SJSA1 (cell line): ENCODE results near the gene FNIP2. TPM values are rescaled to one million over a fixed set of nuclear protein-coding genes. Genes with fewer than 3 reads are reported as not detected.

Experiments used
- DNase-seq, 2 experiments: peaks; one replicate each; pipeline ENCODE4 v3.0.0-alpha.2; 2015 to 2020; ENCODE audit warnings: low spot score in 2 of 2, low read depth in 1 of 2
- H3K27ac ChIP-seq: fragments of 250-450 bp; sonication (Bioruptor Pico); 2 replicates; pipeline ENCODE4 v1.5.1; 2020; ENCODE audit warnings: mild to moderate bottlenecking, moderate library complexity
- H3K27me3 ChIP-seq: fragments of 250-450 bp; sonication (Bioruptor Pico); replicated peaks from 2 replicates; pipeline ENCODE4 v1.5.1; 2020; ENCODE audit warnings: mild to moderate bottlenecking, moderate library complexity
- H3K36me3 ChIP-seq: fragments of 250-450 bp; sonication (Bioruptor Pico); 2 replicates; pipeline ENCODE4 v1.5.1; 2020; ENCODE audit warnings: mild to moderate bottlenecking
- H3K4me1 ChIP-seq: fragments of 250-450 bp; sonication (Bioruptor Pico); replicated peaks from 2 replicates; pipeline ENCODE4 v1.6.1; 2021; ENCODE audit warnings: mild to moderate bottlenecking
- H3K4me3 ChIP-seq: fragments of 250-450 bp; sonication (Bioruptor Pico); 2 replicates; pipeline ENCODE4 v1.5.1; 2020; ENCODE audit warnings: mild to moderate bottlenecking
- H3K9me3 ChIP-seq: fragments of 250-450 bp; sonication (Bioruptor Pico); replicated peaks from 2 replicates; pipeline ENCODE4 v1.5.1; 2020; ENCODE audit warnings: mild to moderate bottlenecking
- total RNA-seq: library from RNA; depleted of rRNA; stranded (reverse); fragments of >200 nt; shearing (Covaris generic); gene quantifications from 2 replicates; pipeline ENCODE4 v1.2.3, GENCODE V29; 2014

Gene FNIP2
- total RNA-seq, 1 experiment from 2014 or later: 29.6 TPM

DNA sequence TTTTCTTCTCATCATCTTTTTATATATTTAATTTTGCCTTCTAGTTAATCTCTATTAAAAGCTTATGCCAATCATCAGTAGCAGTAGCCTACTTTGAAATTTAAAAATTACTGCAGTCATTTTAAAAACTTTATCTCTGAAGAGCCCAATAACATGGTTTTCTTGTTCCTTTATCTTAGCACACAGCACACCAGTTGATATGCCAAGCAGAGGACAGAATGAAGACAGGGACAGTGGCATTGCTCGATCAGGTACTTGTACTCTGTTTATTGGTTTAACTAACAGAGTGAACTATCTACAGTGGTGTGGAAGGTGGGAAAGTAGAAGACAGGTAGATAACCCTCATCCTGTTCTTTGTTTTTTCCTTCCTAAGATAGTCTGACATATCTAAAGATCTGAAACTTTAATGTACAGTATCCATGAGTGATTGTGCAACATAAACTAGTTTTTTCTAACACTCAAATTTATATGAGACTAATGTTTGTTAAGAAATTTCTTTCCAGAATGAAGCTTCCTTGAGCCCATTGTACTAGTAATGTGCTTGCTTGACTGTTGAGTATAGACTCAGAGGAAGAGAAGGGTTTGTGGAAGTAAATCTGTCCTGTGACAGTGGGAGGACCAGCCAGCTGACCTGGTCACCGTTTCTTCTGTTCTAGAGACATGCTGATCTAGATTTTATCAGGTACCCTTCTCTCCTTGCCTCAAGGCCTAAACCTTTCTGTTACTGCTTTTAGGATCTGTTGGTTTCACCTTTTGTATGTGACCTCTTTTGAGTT is 66.6 kb downstream of the FNIP2 start:
- peaks cover 6% of the 10 kb centered on the region for H3K4me1 ChIP-seq
- no peak overlapping the region for H3K27ac ChIP-seq
- DNase-seq: no peak

DNA sequence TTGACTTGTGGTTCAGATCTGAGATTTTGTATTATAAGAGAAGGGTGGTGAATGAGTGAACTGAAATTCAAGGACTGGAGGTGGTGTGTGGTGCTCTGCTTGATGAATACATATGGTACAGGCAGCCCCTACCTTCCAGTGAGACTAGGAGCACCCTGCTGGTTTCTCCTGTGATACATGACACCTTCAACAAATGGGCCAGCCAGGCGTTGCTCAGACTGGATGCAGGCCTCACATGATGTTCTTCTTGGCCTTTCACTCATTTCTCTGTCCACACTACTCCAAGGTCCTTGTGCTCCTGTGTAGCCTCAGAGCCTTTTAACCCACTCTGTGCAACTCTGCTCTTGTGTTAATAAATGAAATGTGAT is 67.2 kb downstream of the FNIP2 start:
- Histone ChIP-seq H3K9me3 (no peaks in the 10 kb centered on the region), H3K36me3 (peaks cover 30% of the 10 kb centered on the region), H3K4me1 (peaks cover 6% of the 10 kb centered on the region), H3K27me3 (no peaks in the 10 kb centered on the region), H3K27ac (no peak overlapping the region), H3K4me3 (no peak overlapping the region)
- DNase-seq: no peak

More for the DNA sequence above, 66.6 kb downstream of the FNIP2 start:
- Histone ChIP-seq H3K4me3 (no peak overlapping the region), H3K9me3 (no peaks in the 10 kb centered on the region), H3K36me3 (peaks cover 35% of the 10 kb centered on the region), H3K27me3 (no peaks in the 10 kb centered on the region)

DNA sequence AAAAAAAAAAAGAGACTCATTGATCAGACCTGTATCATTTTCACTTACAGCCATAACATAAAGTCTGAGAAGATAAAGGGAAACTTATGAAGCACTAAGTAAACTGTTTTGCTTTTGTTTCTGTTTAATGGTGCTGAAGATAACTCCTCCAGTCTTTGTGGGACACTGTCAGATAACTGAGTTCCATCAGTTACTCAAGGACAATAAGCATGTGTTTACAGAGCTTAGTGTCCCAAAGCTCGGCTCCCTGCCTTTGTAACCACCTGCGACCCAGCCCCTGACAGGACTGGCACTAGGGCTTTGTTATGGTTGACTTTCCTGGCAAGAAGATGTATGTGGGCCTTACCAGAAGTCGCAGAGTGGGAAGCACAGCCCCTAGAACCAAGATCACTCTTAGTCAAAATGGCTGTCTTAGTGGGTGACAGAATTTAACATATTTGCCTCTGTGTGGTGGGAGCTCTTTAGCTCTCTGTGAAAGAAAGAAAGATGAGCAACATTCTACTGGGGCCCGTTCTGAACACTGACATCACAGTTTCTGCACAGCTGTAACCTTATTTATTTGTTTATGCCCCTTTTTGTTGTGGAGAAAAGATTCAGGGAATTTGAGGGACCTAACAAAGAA is 68.1 kb downstream of the FNIP2 start:
- Histone ChIP-seq H3K36me3 (peaks cover 24% of the 10 kb centered on the region), H3K4me1 (peaks cover 6% of the 10 kb centered on the region), H3K27ac (no peak overlapping the region), H3K9me3 (no peaks in the 10 kb centered on the region), H3K4me3 (no peak overlapping the region), H3K27me3 (no peaks in the 10 kb centered on the region)
- DNase-seq: no peak

DNA sequence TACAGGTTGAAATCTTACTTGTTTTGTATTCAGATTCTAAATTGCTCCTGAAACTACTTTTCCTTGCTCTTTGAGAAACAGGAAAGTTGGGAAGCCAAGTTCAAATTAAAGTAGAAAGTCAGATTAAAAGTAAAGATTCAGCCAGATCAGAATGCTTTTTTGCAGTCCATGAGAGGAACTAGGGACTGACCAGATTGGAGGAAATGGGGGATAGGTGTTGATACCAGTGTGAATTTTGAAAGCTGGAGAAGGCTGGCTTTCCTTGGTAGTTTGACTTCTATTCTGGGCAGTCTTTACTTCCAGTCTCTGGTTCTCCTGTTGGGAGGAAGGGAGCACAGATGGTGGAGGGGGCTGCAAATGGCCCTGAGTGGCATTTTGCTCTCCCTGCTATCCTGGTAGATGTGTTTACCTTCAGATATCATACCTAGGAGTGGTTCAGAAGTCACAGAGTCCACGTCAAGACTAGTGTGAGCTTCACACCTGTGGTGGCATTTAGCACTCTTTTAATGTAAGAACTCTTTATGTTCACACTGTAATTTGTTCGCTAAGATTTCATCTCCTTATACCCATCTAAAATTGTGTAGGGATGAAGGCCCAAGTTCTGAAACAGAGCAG is 68.8 kb downstream of the FNIP2 start:
- no peaks in the 10 kb centered on the region for H3K9me3 ChIP-seq
- peaks cover 6% of the 10 kb centered on the region for H3K4me1 ChIP-seq
- H3K4me3 ChIP-seq: no peak overlapping the region
- peaks cover 21% of the 10 kb centered on the region for H3K36me3 ChIP-seq
- no peaks in the 10 kb centered on the region for H3K27me3 ChIP-seq
- no peak for DNase-seq
- H3K27ac ChIP-seq: no peak overlapping the region

DNA sequence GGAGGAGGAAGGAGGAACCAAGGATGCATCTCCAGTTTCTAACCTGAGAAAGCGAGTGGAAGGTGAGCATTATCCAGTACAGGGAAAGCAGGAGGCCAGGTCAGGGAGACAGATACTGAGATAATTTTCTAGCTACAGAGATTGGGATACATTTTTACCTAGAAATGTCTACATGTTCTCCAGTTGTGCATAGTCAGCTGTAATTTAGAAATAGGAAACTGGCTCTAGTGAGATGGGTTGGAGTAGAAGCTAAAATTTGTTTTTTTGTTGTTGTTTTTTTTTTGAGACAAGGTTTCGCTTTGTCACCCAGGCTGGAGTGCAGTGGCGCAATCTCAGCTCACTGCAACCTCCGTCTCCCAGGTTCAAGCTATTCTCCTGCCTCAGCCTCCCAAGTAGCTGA is 71.3 kb downstream of the FNIP2 start:
- Histone ChIP-seq H3K4me3 (no peak overlapping the region), H3K36me3 (peaks cover 16% of the 10 kb centered on the region), H3K4me1 (no peaks in the 10 kb centered on the region), H3K9me3 (no peaks in the 10 kb centered on the region), H3K27ac (no peak overlapping the region), H3K27me3 (no peaks in the 10 kb centered on the region)
- no peak for DNase-seq

DNA sequence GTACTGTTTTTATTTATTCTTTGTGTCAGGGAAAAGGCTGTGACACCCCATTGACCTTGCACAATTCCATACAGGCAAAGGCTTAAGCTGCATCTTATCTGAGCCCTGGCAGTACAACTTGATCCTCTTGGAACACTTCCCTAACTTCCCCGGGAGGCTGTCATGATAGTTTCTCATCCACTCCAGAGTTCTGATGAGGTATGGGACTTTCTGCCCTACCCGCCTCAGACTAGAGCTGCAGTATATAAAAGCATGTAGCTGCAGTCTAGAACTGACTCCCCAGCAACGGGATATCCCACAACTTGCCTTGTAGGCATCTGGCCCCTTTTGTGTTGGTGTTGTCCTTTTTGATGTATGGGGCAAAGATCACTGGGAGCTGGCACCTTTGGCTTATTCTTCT is 72.7 kb downstream of the FNIP2 start:
- no peak overlapping the region for H3K27ac ChIP-seq
- no peak for DNase-seq
- no peaks in the 10 kb centered on the region for H3K4me1 ChIP-seq
- H3K9me3 ChIP-seq: no peaks in the 10 kb centered on the region
- H3K36me3 ChIP-seq: peaks cover 4% of the 10 kb centered on the region; the same call in 1 of the 2 replicates
- H3K4me3 ChIP-seq: no peak overlapping the region
- H3K27me3 ChIP-seq: no peaks in the 10 kb centered on the region

DNA sequence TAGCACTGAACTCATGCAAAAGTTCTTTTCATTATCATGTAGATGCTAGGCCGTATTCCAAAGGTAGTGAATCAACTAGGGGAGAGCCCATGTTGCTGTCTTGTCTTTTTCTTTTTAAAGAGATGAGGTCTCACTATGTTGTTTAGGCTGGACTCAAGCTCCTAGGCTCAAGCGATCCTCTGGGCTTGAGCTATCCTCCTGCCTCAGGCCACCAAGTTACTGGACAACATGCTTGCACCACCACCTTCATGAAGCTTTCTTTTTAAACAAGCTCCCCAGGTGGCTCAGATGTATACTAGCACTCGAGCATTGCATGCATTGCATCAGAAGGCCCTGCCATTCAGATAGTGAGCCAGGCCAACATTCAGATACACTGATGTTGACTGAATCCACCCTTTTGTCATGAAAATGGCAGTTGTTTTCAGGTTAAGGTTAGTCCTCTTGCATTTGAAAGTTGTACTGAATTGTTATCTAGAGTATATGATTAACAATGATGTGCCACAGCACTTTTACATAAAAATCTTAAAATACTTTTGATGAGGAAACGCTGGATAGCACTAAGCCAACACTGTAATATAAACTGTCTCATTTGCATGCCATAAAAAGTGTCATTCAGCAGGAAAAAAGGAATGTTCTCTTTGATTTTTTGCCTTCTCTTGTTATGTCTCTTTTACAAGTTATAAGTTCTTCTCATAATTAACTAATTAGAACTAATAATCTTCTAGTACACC is 76.7 kb downstream of the FNIP2 start:
- no peaks in the 10 kb centered on the region for H3K4me1 ChIP-seq
- no peak for DNase-seq
- no peak overlapping the region for H3K4me3 ChIP-seq
- no peak overlapping the region for H3K27ac ChIP-seq
- H3K9me3 ChIP-seq: no peaks in the 10 kb centered on the region
- H3K27me3 ChIP-seq: no peaks in the 10 kb centered on the region
- H3K36me3 ChIP-seq: peaks cover 4% of the 10 kb centered on the region; the same call in 1 of the 2 replicates

DNA sequence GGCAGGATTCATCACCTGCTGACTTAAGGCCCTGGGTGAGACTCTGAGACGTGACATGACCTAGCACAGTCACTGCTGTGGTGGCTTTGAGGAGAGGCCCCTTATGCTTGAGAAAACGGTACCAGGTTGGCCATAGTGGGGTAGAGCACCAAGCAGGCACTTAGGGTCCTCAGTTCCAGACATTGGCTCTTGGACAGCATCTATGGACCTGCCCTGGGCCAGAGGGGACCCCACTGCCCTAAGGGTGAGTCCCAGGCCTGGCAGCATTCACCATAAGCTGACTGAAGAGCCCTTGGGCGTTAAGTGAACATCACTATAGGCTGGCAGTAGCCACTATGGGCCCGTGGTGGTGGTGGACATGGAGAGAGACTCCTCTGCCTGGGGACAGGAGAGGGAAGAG is 78.7 kb downstream of the FNIP2 start:
- Histone ChIP-seq H3K36me3 (peaks cover 9% of the 10 kb centered on the region), H3K4me1 (no peaks in the 10 kb centered on the region), H3K27me3 (no peaks in the 10 kb centered on the region), H3K27ac (no peak overlapping the region), H3K4me3 (no peak overlapping the region), H3K9me3 (no peaks in the 10 kb centered on the region)
- no peak for DNase-seq

DNA sequence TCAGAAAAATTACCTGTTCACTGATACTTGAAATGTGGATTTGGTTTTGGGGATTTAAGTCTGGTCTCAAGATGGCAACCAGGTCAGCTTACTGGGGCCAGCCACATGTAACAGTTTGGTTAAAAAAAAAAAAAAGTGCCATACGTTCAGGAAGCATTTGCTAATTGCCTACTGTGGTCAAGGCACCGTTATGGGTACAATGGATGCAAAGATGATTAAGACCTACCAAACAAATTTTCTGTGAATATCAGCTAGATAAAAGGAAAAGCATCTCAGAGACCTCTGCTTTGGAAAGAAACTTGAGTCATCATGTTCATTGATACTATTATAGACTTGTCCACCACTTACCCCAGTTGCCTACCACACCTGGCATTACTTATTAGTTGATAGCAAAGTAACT is 80.9 kb downstream of the FNIP2 start:
- Histone ChIP-seq H3K27me3 (no peaks in the 10 kb centered on the region), H3K9me3 (no peaks in the 10 kb centered on the region), H3K4me3 (no peak overlapping the region), H3K27ac (no peak overlapping the region), H3K4me1 (no peaks in the 10 kb centered on the region), H3K36me3 (peaks cover 5% of the 10 kb centered on the region; the same call in 1 of the 2 replicates)
- DNase-seq: no peak

DNA sequence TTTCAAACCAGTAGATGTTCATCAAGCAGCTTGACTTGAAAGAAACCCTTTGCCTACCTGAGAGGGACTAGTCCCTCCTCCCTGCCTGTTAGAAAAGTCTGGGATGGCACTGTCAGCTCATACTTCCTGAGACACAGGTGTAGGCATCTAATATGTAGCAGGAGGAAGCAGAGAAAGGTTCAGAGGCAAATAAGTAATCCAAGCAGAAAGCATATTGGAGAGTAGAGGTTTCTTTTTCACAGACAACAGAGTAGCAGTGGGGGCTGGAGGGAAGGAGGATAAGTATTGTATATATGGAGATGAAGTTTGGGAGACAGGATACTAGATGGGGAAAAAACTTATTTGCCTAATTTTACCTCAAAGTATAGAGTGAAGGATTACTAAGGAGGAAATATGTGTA is 81.5 kb downstream of the FNIP2 start:
- no peak for DNase-seq
- H3K27ac ChIP-seq: no peak overlapping the region
- H3K4me1 ChIP-seq: no peaks in the 10 kb centered on the region
- no peak overlapping the region for H3K4me3 ChIP-seq
- peaks cover 5% of the 10 kb centered on the region; the same call in 1 of the 2 replicates for H3K36me3 ChIP-seq
- no peaks in the 10 kb centered on the region for H3K9me3 ChIP-seq
- no peaks in the 10 kb centered on the region for H3K27me3 ChIP-seq

DNA sequence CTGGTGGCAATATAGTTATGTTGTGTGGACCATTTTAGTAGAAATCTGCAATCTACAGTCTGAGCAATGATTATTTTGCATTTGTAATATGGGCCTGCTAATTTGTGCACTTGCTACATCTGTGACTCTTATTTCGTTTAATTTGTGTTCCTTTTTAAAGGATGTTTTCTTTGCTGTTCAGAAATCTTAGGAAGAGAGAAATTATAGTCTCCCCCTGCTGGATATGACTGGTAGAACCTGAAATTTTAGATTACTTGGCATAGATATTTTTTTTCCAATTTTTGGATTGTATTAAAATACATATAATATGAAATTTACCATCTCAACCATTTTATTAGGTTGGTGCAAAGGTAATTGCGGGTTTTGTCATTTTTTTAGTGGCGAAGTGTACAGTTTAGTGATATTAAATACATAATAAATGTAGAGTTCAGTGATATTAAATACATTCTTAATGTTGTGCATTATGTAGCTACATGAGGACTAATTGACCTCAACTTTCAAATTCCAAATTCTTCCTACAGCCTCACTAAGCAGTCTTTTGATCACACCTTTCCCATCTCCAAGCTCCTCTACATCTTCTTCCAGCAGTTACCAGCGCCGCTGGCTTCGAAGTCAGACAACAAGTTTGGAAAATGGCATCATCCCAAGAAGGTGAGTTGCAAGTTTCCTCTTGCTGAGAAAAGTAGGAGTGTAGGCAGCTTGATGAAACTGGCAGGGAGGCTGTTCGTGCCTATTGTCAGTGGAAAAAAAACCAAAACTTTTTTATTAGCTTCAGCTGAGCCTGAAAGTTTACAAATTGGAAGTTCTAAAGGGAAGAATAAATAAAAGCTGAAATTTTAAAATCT is 82.2 kb downstream of the FNIP2 start:
- H3K36me3 ChIP-seq: peaks cover 5% of the 10 kb centered on the region; the same call in 1 of the 2 replicates
- no peaks in the 10 kb centered on the region for H3K9me3 ChIP-seq
- H3K4me3 ChIP-seq: no peak overlapping the region
- H3K27ac ChIP-seq: no peak overlapping the region
- DNase-seq: peak in 1 of 2 experiments; percentile 44
- no peaks in the 10 kb centered on the region for H3K4me1 ChIP-seq
- no peaks in the 10 kb centered on the region for H3K27me3 ChIP-seq

DNA sequence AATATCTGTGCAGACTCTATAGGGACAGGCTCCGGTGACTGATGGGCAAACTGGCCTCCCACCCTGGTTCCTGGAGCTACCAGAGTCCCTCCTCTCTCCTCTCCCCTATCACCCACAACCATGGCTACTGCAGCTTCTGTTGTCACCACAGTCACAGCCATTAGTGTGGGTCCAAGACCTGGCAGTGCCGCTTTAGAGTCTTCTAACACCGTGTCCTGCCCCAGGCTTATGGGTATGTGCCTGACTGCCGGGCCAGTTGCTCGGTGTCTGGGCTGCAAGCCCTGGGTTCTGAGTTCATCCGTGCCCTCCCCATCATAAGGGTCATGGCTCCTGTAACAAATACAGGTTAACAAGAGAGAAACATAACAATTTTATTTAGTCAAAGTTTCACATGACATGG is 85.4 kb downstream of the FNIP2 start:
- Histone ChIP-seq H3K4me3 (no peak overlapping the region), H3K4me1 (peaks cover 8% of the 10 kb centered on the region), H3K9me3 (no peaks in the 10 kb centered on the region), H3K27ac (no peak overlapping the region), H3K36me3 (peaks cover 14% of the 10 kb centered on the region), H3K27me3 (no peaks in the 10 kb centered on the region)
- no peak for DNase-seq

DNA sequence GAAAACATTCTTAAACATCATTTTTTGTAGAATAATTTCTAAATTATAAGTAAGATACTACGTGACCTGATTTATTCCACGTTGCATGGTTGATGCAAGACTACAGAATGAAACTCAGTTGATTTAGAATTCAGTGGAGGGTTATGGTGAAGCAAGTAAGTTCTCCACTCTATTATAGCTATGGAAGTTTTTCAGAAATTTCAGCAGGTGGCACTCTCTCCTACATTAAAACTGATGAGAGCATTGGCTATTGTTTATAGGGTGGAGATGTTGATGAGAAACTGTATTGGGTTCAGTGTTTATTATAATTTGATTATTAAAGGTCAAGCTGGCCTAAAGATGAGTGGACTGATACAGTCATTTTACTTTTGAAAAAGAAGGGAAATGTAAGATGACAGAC is 88.0 kb downstream of the FNIP2 start:
- H3K36me3 ChIP-seq: peaks cover 30% of the 10 kb centered on the region
- H3K27ac ChIP-seq: no peak overlapping the region
- peak in 1 of 2 experiments; percentile 21 for DNase-seq
- no peak overlapping the region for H3K4me3 ChIP-seq
- H3K9me3 ChIP-seq: no peaks in the 10 kb centered on the region
- no peaks in the 10 kb centered on the region for H3K27me3 ChIP-seq
- peaks cover 8% of the 10 kb centered on the region for H3K4me1 ChIP-seq
